Measurements from ENCODE around the gene TOX2. TPM values are rescaled to one million over a fixed set of nuclear protein-coding genes. Genes with fewer than 3 reads are reported as not detected.

TOX2 gene
- total RNA-seq, 2 experiments from 2014 or later, result 3.3 to 3.9 TPM

- peak overlapping the region; percentile 97 for H3K27ac Mint-ChIP-seq
- Histone ChIP-seq H3K27ac (ENCODE audit: low read depth in 1 of 2, low read length in 2 of 2) (no peak overlapping the region), H3K4me3 (ENCODE audit: low read length) (no peak overlapping the region), H3K9me3 (ENCODE audit: control insufficient read depth in 1 of 2, insufficient read depth in 1 of 2, low read length in 2 of 2) (no peaks in the 10 kb centered on the region), H3K4me1 (ENCODE audit: insufficient read depth, low read length) (peaks cover 55% of the 10 kb centered on the region), H3K27me3 (ENCODE audit: control insufficient read depth in 1 of 2, insufficient read depth in 2 of 2, low read length in 2 of 2) (no peaks in the 10 kb centered on the region), H3K36me3 (ENCODE audit: insufficient read depth, low read length) (no peaks in the 10 kb centered on the region)
- H3K27me3 Mint-ChIP-seq, result no peaks in the 10 kb centered on the region
- no peaks in the 10 kb centered on the region for H3K36me3 Mint-ChIP-seq (ENCODE audit: low read depth)
- TF ChIP-seq CTCF (IDR thresholded peaks at IDR 0.05), result no peak
- ChIA-PET POLR2A (no interaction called here), CTCF (no interaction called here)
- intact Hi-C loops (cut with DNase I, micrococcal nuclease), result loop anchor here in 1 of 2 experiments (10.0 kb wide), 1 partner anchor 231 kb away; no protein-coding TSS in a partner anchor
- H3K4me3 Mint-ChIP-seq, result no peak overlapping the region
- peaks cover 80% of the 10 kb centered on the region for H3K4me1 Mint-ChIP-seq (ENCODE audit: low read depth)
- no peaks in the 10 kb centered on the region for H3K9me3 Mint-ChIP-seq
- no peak for ATAC-seq (ENCODE audit: poor library complexity)
- no peak for DNase-seq
These were observed 161.2 kb downstream of the TOX2 start for GRCh38 chr20:44075950-44076232.

- no peaks in the 10 kb centered on the region for H3K9me3 Mint-ChIP-seq
- no peak overlapping the region for H3K4me3 Mint-ChIP-seq
- H3K4me3 ChIP-seq (ENCODE audit: low read length), result no peak overlapping the region
- no peaks in the 10 kb centered on the region for H3K27me3 ChIP-seq (ENCODE audit: control insufficient read depth in 1 of 2, insufficient read depth in 2 of 2, low read length in 2 of 2)
- intact Hi-C loops (cut with DNase I, micrococcal nuclease), result loop anchor here in 1 of 2 experiments (10.0 kb wide), 1 partner anchor 234 kb away; no protein-coding TSS in a partner anchor
- H3K36me3 Mint-ChIP-seq (ENCODE audit: low read depth), result no peaks in the 10 kb centered on the region
- ChIA-PET POLR2A (interaction anchor here (1.0 to 3.5 kb wide), 3 partner anchors 9 to 22 kb away, joined by 4 to 16 read pairs (median 15); no protein-coding TSS in a partner anchor), CTCF (no interaction called here)
- ATAC-seq (ENCODE audit: poor library complexity) (no peak), DNase-seq (peak in 1 of 14 experiments; percentile 12)
- H3K27me3 Mint-ChIP-seq, result no peaks in the 10 kb centered on the region
- no peak overlapping the region for H3K27ac ChIP-seq (ENCODE audit: low read depth in 1 of 2, low read length in 2 of 2)
- peaks cover 47% of the 10 kb centered on the region for H3K4me1 Mint-ChIP-seq (ENCODE audit: low read depth)
- no peak for TF ChIP-seq CTCF (IDR thresholded peaks at IDR 0.05)
- H3K9me3 ChIP-seq (ENCODE audit: control insufficient read depth in 1 of 2, insufficient read depth in 1 of 2, low read length in 2 of 2), result no peaks in the 10 kb centered on the region
- no peaks in the 10 kb centered on the region for H3K36me3 ChIP-seq (ENCODE audit: insufficient read depth, low read length)
- H3K27ac Mint-ChIP-seq, result no peak overlapping the region
- peaks cover 26% of the 10 kb centered on the region for H3K4me1 ChIP-seq (ENCODE audit: insufficient read depth, low read length)
These were observed 164.6 kb downstream of the TOX2 start for GRCh38 chr20:44079291-44079690.

- Mint-ChIP-seq H3K9me3 (no peaks in the 10 kb centered on the region), H3K27me3 (no peaks in the 10 kb centered on the region), H3K36me3 (ENCODE audit: low read depth) (no peaks in the 10 kb centered on the region), H3K4me1 (ENCODE audit: low read depth) (peaks cover 39% of the 10 kb centered on the region), H3K27ac (no peak overlapping the region), H3K4me3 (no peak overlapping the region)
- Histone ChIP-seq H3K4me3 (ENCODE audit: low read length) (no peak overlapping the region), H3K9me3 (ENCODE audit: control insufficient read depth in 1 of 2, insufficient read depth in 1 of 2, low read length in 2 of 2) (no peaks in the 10 kb centered on the region), H3K4me1 (ENCODE audit: insufficient read depth, low read length) (peaks cover 18% of the 10 kb centered on the region), H3K27ac (ENCODE audit: low read depth in 1 of 2, low read length in 2 of 2) (no peak overlapping the region), H3K36me3 (ENCODE audit: insufficient read depth, low read length) (no peaks in the 10 kb centered on the region), H3K27me3 (ENCODE audit: control insufficient read depth in 1 of 2, insufficient read depth in 2 of 2, low read length in 2 of 2) (no peaks in the 10 kb centered on the region)
- DNase-seq, result peak in 1 of 14 experiments; percentile 14
- intact Hi-C loops (cut with DNase I, micrococcal nuclease), result loop anchor here (1.0 to 5.0 kb wide), 8 partner anchors 10 to 631 kb away; no protein-coding TSS in a partner anchor
- POLR2A ChIA-PET, result interaction anchor here (1.0 to 3.5 kb wide), 3 partner anchors 10 to 23 kb away, joined by 4 to 16 read pairs (median 15); no protein-coding TSS in a partner anchor
- CTCF ChIA-PET, result interaction anchor here (0.6 to 5.2 kb wide), 14 partner anchors 10 to 332 kb away, joined by 3 to 40 read pairs (median 4); no protein-coding TSS in a partner anchor
- no peak for TF ChIP-seq CTCF (IDR thresholded peaks at IDR 0.05)
- ATAC-seq (ENCODE audit: poor library complexity), result no peak
These were observed 165.4 kb downstream of the TOX2 start for GRCh38 chr20:44080064-44080463.
